ACC112 (cell line): Measurements from ENCODE around the gene PPP1R16B.

Source experiments
- H2AFZ ChIP-seq: fragments of 200-600 bp; sonication (generic); one replicate; pipeline ENCODE4 v1.6.0; 2017; ENCODE audit warnings: antibody characterized with exemption, low read length; ENCODE audit not compliant: unreplicated experiment
- H3K27ac ChIP-seq: fragments of 200-600 bp; sonication (generic); 2 replicates; pipeline ENCODE4 v1.5.1; 2014; ENCODE audit warnings: low read depth, mild to moderate bottlenecking, antibody characterized with exemption, low read length, moderate library complexity
- H3K27me3 ChIP-seq: fragments of 200-600 bp; sonication (generic); 2 replicates; pipeline ENCODE4 v1.6.1; 2014; ENCODE audit warnings: mild to moderate bottlenecking, antibody characterized with exemption, low read length, moderate library complexity, mixed read lengths; ENCODE audit not compliant: insufficient read depth
- H3K36me3 ChIP-seq: fragments of 200-600 bp; sonication (generic); 2 replicates; pipeline ENCODE4 v1.6.1; 2016; ENCODE audit warnings: mild to moderate bottlenecking, antibody characterized with exemption, low read length, moderate library complexity, mixed read lengths; ENCODE audit not compliant: insufficient read depth
- H3K4me1 ChIP-seq: fragments of 200-600 bp; sonication (generic); one replicate; pipeline ENCODE4 v1.6.1; 2016; ENCODE audit warnings: low read length, mixed read lengths; ENCODE audit not compliant: insufficient read depth, unreplicated experiment, control insufficient read depth
- H3K4me3 ChIP-seq: fragments of 200-600 bp; sonication (generic); 2 replicates; pipeline ENCODE4 v1.5.1; 2014; ENCODE audit warnings: mild to moderate bottlenecking, low read depth, low read length
- H3K79me2 ChIP-seq: fragments of 200-600 bp; sonication (generic); one replicate; pipeline ENCODE4 v1.6.0; 2016; ENCODE audit warnings: low read length; ENCODE audit not compliant: control insufficient read depth, unreplicated experiment, insufficient read depth

Gene PPP1R16B

DNA sequence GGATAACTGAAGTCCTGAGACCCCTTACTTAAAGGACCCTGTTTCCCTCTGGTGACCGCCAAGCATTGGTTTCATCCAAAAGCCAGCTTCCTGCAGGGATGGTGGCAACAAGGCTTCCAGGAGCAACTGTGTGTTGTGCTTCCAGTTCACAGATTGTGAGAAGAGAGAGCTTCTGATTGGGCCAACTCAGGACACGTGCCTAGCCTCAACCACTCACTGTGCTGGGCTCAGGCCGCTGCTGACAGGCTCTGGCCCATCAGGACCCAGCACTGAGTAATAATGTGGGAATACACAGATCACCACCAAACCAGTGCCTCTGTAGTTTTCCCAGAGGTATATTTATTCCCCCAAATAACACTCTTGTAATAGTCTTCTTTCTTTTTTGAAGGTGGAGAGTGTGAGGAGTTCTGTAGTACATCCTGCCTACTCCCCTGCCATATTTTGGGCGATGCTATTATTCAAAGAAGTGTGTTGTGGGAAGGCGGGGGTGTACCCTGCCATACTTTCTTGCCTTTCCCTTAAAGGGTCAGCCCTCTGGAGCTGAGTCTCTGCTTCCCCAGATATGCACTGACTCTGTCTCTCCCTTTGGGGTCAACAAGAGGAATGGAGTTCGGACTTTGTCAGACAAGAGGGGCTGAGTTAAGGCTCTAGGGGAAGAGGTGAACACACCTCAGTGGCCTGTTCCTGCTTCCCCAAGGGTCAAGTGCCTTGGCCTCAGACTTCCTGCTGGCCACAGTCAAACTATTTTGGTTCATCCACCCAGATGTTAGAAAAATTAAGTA lies 23.2 kb downstream of the PPP1R16B start:
- Histone ChIP-seq H2AFZ (no peak overlapping the region), H3K4me1 (peaks cover 9% of the 10 kb centered on the region), H3K4me3 (no peak overlapping the region), H3K27me3 (peaks cover 42% of the 10 kb centered on the region), H3K79me2 (no peaks in the 10 kb centered on the region), H3K27ac (no peak overlapping the region), H3K36me3 (no peaks in the 10 kb centered on the region)

DNA sequence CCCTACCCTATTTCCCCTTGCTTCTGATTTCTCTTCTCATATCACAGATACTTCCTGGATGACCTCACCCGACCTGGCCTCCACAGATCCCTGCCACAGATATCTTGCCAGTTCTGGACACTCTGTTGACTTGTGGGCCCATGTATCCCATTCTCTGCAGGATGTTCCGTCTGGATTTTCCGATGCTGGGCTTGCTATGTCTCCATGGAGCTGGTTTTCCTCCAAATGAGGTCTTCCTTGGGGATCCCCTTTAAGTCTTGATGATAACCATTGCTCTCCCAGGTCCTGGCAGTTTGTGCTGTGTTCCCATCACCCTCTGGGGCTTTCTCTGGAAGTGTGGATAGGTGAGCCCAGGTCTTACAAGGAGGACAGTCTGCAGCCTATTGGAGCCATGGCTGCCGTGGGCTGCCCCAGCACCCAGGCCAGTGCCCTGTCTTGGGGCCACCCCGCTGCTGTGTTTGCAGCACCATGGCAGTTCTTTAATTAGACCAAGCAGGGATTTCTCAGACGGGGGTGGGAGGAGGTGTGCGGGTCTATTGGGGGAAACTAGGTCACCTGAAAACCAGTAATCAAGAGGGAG lies 23.9 kb downstream of the PPP1R16B start:
- H3K4me3 ChIP-seq = no peak overlapping the region
- no peak overlapping the region for H2AFZ ChIP-seq
- H3K4me1 ChIP-seq = peaks cover 9% of the 10 kb centered on the region
- peaks cover 41% of the 10 kb centered on the region for H3K27me3 ChIP-seq
- H3K79me2 ChIP-seq = no peaks in the 10 kb centered on the region
- no peaks in the 10 kb centered on the region for H3K36me3 ChIP-seq
- H3K27ac ChIP-seq = no peak overlapping the region

DNA sequence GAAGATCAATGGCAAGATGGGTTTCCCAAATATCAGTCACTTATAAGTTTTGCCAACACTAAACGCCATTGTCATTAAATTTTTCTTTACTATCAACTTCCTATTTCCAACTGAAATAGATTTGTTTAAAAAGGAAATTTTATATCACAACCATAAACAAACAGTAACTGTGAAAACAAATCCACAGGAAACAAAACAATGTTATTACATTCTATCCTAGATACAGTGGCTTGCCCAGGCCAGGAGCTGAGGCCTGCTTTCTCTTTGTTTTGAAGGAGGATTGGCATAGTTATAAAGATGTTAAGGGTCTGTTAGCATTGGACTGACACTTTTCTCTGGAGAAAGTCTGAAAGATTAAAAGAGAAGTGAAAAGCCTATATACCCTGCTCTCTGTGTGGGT lies 24.9 kb downstream of the PPP1R16B start:
- no peak overlapping the region for H3K4me3 ChIP-seq
- H2AFZ ChIP-seq = no peak overlapping the region
- H3K27ac ChIP-seq = no peak overlapping the region
- H3K36me3 ChIP-seq = no peaks in the 10 kb centered on the region
- H3K4me1 ChIP-seq = peaks cover 9% of the 10 kb centered on the region
- H3K27me3 ChIP-seq = peaks cover 37% of the 10 kb centered on the region
- H3K79me2 ChIP-seq = no peaks in the 10 kb centered on the region

DNA sequence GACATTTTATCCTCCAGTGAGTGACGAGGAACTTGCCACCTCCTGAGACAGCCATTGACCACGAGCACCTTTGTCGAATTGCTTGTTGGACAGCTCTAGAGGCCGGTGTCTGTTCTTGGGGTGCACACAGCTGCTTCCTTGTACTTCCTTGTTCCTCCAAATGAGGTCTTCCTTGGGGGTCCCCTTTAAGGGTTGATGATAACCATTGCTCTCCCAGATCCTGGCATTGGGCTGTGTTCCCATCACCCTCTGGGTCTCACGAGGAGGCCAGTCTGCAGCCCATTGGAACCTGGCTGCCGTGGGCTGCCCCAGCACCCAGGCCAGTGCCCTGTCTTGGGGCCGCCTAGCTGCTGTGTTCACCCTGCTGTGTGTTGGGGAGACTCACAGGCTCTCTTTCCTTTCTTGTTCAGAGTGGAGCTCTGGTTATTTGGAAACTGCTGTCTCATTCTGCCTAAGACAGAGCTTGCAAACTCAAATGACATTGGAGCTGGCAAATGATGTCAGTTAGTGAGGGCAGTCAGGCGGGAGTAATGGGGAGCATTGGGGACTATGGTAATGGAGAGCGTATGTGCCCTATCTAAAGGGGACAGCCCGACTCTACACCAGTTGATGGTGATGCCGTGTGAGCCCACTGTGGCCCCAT lies 25.7 kb downstream of the PPP1R16B start:
- H3K4me1 ChIP-seq = peaks cover 4% of the 10 kb centered on the region
- no peaks in the 10 kb centered on the region for H3K36me3 ChIP-seq
- H3K79me2 ChIP-seq = no peaks in the 10 kb centered on the region
- no peak overlapping the region for H3K4me3 ChIP-seq
- H3K27me3 ChIP-seq = peaks cover 33% of the 10 kb centered on the region
- no peak overlapping the region for H3K27ac ChIP-seq
- H2AFZ ChIP-seq = no peak overlapping the region

DNA sequence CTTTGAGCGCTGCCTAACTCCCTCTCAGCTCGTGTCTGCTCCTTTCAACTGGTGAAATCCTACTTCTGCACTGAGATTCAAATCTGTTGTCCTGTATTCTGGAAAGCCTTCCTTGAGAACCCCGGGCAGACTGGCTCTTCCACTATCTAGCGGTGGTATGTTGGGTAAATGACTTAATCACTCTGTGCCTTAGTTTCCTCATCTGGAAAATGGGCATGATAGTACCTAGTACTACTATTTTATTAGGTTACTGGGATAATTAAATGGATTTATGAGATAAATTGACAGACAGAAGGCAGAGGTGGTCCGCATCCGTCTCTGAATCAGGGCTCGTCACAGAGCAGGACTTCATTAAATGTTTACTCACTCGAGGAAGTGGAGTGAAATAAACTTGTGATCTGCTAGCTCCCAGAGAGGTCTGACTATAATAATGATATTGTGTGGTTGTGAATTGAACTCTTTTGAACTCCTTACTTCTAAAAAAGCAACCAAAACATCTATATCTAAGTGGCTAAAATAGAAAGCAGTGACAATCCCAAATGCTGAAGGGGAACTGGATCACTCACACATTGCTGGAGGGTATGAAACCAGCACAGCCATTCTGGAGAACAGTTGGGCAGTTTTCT lies 26.6 kb downstream of the PPP1R16B start:
- H3K27ac ChIP-seq = no peak overlapping the region
- no peaks in the 10 kb centered on the region for H3K79me2 ChIP-seq
- H3K4me3 ChIP-seq = no peak overlapping the region
- H2AFZ ChIP-seq = no peak overlapping the region
- H3K4me1 ChIP-seq = no peaks in the 10 kb centered on the region
- no peaks in the 10 kb centered on the region for H3K36me3 ChIP-seq
- H3K27me3 ChIP-seq = peaks cover 35% of the 10 kb centered on the region

DNA sequence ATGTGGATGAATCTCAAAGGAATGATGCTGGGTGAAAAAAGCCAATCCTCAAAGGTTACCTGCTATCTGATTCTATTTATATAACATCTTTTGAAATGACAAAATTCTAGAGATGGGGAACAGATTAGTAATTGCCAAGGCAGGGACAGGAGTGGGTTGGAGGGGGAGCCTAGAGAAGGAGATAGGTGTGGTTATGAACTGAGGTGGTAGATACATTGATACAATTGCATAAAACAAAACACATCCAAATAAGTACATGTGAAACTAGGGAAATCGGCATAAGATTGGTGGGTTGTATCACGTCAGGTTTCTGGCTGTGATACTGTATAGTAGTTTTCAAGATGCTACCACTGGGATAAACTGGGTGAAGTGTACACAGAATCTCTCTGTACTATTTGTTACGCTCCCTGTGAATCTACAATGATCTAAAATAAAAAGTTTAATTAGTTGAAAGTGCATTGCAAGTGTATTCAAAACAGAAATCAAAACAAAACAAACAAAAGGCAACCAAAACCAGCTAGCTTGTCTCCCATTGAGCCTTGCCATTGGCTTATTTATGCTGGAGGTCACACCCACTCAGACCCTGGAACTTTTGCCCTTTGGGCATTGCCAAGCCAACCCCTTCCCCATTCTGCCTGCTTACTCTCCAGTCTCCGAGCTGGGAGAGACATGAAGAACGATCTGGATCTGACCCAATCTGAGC lies 27.8 kb downstream of the PPP1R16B start:
- Histone ChIP-seq H3K27ac (no peak overlapping the region), H3K4me1 (no peaks in the 10 kb centered on the region), H3K36me3 (no peaks in the 10 kb centered on the region), H3K27me3 (peaks cover 41% of the 10 kb centered on the region), H3K79me2 (no peaks in the 10 kb centered on the region), H3K4me3 (no peak overlapping the region), H2AFZ (no peak overlapping the region)

DNA sequence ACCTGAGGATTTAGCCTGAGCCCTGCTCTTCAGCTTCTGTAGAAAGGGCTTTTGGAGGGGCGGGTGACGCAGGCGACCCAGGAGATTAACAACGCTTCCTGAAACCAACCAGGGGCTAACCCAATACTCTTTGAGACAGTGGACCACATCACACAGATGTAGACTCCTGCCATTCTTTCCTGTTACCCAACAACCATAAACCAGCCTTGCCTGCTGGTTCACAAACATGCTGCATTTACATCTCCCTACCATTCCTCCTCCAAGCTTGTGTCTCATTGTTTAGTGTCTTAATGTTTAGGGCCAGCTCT lies 28.3 kb downstream of the PPP1R16B start:
- Histone ChIP-seq H3K27me3 (peaks cover 42% of the 10 kb centered on the region), H3K4me3 (no peak overlapping the region), H3K79me2 (no peaks in the 10 kb centered on the region), H3K27ac (no peak overlapping the region), H2AFZ (no peak overlapping the region), H3K4me1 (no peaks in the 10 kb centered on the region), H3K36me3 (no peaks in the 10 kb centered on the region)

DNA sequence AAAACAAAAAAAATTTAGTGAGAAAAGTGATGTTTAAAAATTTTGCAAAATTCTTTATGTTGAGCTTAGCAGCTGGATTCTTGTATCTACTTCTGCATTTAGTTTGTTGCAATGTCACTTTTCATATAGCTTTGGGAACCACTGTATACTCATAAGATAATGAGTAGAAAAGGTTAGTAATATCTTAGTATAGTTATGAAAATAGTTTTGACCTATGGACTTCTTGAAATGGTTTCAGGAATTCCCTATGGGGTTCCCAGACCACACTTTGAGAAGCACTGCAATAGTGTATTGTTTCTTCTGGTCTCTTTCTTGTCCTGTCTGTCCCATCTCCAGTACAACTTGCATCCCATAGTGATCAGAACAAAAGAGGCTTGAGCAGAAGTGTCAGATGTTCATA lies 29.4 kb downstream of the PPP1R16B start:
- H3K36me3 ChIP-seq = no peaks in the 10 kb centered on the region
- H3K27ac ChIP-seq = no peak overlapping the region
- H3K4me3 ChIP-seq = no peak overlapping the region
- no peak overlapping the region for H2AFZ ChIP-seq
- no peaks in the 10 kb centered on the region for H3K79me2 ChIP-seq
- H3K27me3 ChIP-seq = peaks cover 52% of the 10 kb centered on the region
- H3K4me1 ChIP-seq = no peaks in the 10 kb centered on the region

DNA sequence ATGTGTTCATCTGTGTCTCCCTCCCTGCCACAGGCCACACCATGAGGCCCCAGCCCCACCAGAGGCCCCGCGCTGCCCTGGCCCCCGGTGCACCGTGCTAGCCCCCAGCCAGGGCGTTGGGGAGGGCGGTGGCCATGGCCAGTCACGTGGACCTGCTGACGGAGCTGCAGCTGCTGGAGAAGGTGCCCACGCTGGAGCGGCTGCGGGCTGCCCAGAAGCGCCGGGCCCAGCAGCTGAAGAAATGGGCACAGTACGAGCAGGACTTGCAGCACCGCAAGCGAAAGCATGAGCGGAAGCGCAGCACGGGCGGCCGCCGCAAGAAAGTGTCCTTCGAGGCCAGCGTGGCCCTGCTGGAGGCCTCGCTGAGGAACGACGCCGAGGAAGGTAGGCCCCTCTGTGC lies 30.3 kb downstream of the PPP1R16B start:
- Histone ChIP-seq H3K27me3 (peaks cover 61% of the 10 kb centered on the region), H3K36me3 (no peaks in the 10 kb centered on the region), H3K27ac (no peak overlapping the region), H2AFZ (no peak overlapping the region), H3K79me2 (no peaks in the 10 kb centered on the region), H3K4me1 (no peaks in the 10 kb centered on the region), H3K4me3 (no peak overlapping the region)

DNA sequence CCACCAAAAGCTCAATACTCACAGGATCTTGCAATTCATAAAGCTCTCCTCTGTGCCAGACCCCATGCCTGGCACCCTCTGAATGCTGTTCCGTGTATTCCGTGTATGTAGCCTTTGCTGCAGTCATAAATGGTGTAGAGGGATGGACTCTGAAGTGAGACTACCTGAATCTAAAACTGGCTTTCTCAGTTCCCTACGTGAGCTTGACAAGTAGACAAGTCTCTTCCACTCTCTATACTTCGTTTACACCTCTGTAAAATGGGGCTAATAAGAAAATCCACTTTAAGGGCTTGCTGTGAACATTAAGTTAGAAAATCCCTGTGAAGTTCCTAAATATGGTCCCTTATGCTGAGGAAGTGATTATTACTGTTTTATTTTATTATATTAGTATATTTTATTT lies 31.5 kb downstream of the PPP1R16B start:
- Histone ChIP-seq H3K79me2 (no peaks in the 10 kb centered on the region), H3K27ac (no peak overlapping the region), H3K4me1 (no peaks in the 10 kb centered on the region)

More for the DNA sequence above, 31.5 kb downstream of the PPP1R16B start:
- Histone ChIP-seq H2AFZ (no peak overlapping the region), H3K36me3 (no peaks in the 10 kb centered on the region), H3K4me3 (no peak overlapping the region), H3K27me3 (peaks cover 68% of the 10 kb centered on the region)
